ENCODE data around the gene KCTD19.

Gene KCTD19

GRCh38 chr16:67277999-67278772 is 48.4 kb downstream of the KCTD19 start:
- H3K27ac ChIP-seq (ENCODE audit: low read depth in 2 of 2, low read length in 2 of 2) = peak overlapping the region; percentile 35 to 56
- H3K9me3 ChIP-seq (ENCODE audit: control insufficient read depth in 2 of 2, low read length in 2 of 2) = no peaks in the 10 kb centered on the region
- peaks cover 13 to 18% of the 10 kb centered on the region in 2 donors for H3K4me1 ChIP-seq (ENCODE audit: control insufficient read depth in 2 of 2, insufficient read depth in 2 of 2, low read length in 2 of 2)
- peaks cover 0 to 9% of the 10 kb centered on the region in 2 donors for H3K36me3 ChIP-seq (ENCODE audit: control insufficient read depth in 2 of 2, insufficient read depth in 2 of 2, low read length in 2 of 2)
- no peaks in the 10 kb centered on the region for H3K27me3 ChIP-seq (ENCODE audit: control insufficient read depth in 2 of 2, insufficient read depth in 2 of 2, low read length in 2 of 2)
- H3K9ac ChIP-seq (ENCODE audit: low read depth in 1 of 2, low read length in 2 of 2) = peak overlapping the region; percentile 51 to 65
- peak overlapping the region; percentile 56 to 81 for H3K4me3 ChIP-seq (ENCODE audit: low read length in 2 of 2)

- Histone ChIP-seq H3K9me3 (ENCODE audit: control insufficient read depth in 2 of 2, low read length in 2 of 2) (no peaks in the 10 kb centered on the region), H3K9ac (ENCODE audit: low read depth in 1 of 2, low read length in 2 of 2) (no peak overlapping the region), H3K36me3 (ENCODE audit: control insufficient read depth in 2 of 2, insufficient read depth in 2 of 2, low read length in 2 of 2) (peaks cover 0 to 9% of the 10 kb centered on the region in 2 donors), H3K4me3 (ENCODE audit: low read length in 2 of 2) (peak overlapping the region in 1 of 2 donors; percentile 81), H3K27me3 (ENCODE audit: control insufficient read depth in 2 of 2, insufficient read depth in 2 of 2, low read length in 2 of 2) (no peaks in the 10 kb centered on the region), H3K27ac (ENCODE audit: low read depth in 2 of 2, low read length in 2 of 2) (peak overlapping the region; percentile 32 to 56), H3K4me1 (ENCODE audit: control insufficient read depth in 2 of 2, insufficient read depth in 2 of 2, low read length in 2 of 2) (peaks cover 13 to 18% of the 10 kb centered on the region in 2 donors)
These were observed 49.1 kb downstream of the KCTD19 start for GRCh38 chr16:67277294-67277998.

- H3K9ac ChIP-seq (ENCODE audit: low read depth in 1 of 2, low read length in 2 of 2) = no peak overlapping the region
- no peak overlapping the region for H3K27ac ChIP-seq (ENCODE audit: low read depth in 2 of 2, low read length in 2 of 2)
- H3K27me3 ChIP-seq (ENCODE audit: control insufficient read depth in 2 of 2, insufficient read depth in 2 of 2, low read length in 2 of 2) = no peaks in the 10 kb centered on the region
- H3K36me3 ChIP-seq (ENCODE audit: control insufficient read depth in 2 of 2, insufficient read depth in 2 of 2, low read length in 2 of 2) = peaks cover 0 to 9% of the 10 kb centered on the region in 2 donors
- peaks cover 13 to 18% of the 10 kb centered on the region in 2 donors for H3K4me1 ChIP-seq (ENCODE audit: control insufficient read depth in 2 of 2, insufficient read depth in 2 of 2, low read length in 2 of 2)
- no peak overlapping the region for H3K4me3 ChIP-seq (ENCODE audit: low read length in 2 of 2)
- no peaks in the 10 kb centered on the region for H3K9me3 ChIP-seq (ENCODE audit: control insufficient read depth in 2 of 2, low read length in 2 of 2)
These were observed 51.2 kb downstream of the KCTD19 start for GRCh38 chr16:67275321-67275720.

GRCh38 chr16:67271446-67271845 is 55.1 kb downstream of the KCTD19 start:
- Histone ChIP-seq H3K27ac (ENCODE audit: low read depth in 2 of 2, low read length in 2 of 2) (no peak overlapping the region), H3K4me3 (ENCODE audit: low read length in 2 of 2) (no peak overlapping the region), H3K9me3 (ENCODE audit: control insufficient read depth in 2 of 2, low read length in 2 of 2) (no peaks in the 10 kb centered on the region), H3K4me1 (ENCODE audit: control insufficient read depth in 2 of 2, insufficient read depth in 2 of 2, low read length in 2 of 2) (no peaks in the 10 kb centered on the region), H3K36me3 (ENCODE audit: control insufficient read depth in 2 of 2, insufficient read depth in 2 of 2, low read length in 2 of 2) (peaks cover 0 to 4% of the 10 kb centered on the region in 2 donors), H3K27me3 (ENCODE audit: control insufficient read depth in 2 of 2, insufficient read depth in 2 of 2, low read length in 2 of 2) (no peaks in the 10 kb centered on the region), H3K9ac (ENCODE audit: low read depth in 1 of 2, low read length in 2 of 2) (no peak overlapping the region)

GRCh38 chr16:67270931-67271338 is 55.6 kb downstream of the KCTD19 start:
- Histone ChIP-seq H3K4me1 (ENCODE audit: control insufficient read depth in 2 of 2, insufficient read depth in 2 of 2, low read length in 2 of 2) (no peaks in the 10 kb centered on the region), H3K27me3 (ENCODE audit: control insufficient read depth in 2 of 2, insufficient read depth in 2 of 2, low read length in 2 of 2) (no peaks in the 10 kb centered on the region), H3K27ac (ENCODE audit: low read depth in 2 of 2, low read length in 2 of 2) (no peak overlapping the region), H3K4me3 (ENCODE audit: low read length in 2 of 2) (no peak overlapping the region), H3K36me3 (ENCODE audit: control insufficient read depth in 2 of 2, insufficient read depth in 2 of 2, low read length in 2 of 2) (peaks cover 0 to under 1% of the 10 kb centered on the region in 2 donors), H3K9me3 (ENCODE audit: control insufficient read depth in 2 of 2, low read length in 2 of 2) (no peaks in the 10 kb centered on the region), H3K9ac (ENCODE audit: low read depth in 1 of 2, low read length in 2 of 2) (no peak overlapping the region)

- Histone ChIP-seq H3K27me3 (ENCODE audit: control insufficient read depth in 2 of 2, insufficient read depth in 2 of 2, low read length in 2 of 2) (no peaks in the 10 kb centered on the region), H3K9ac (ENCODE audit: low read depth in 1 of 2, low read length in 2 of 2) (no peak overlapping the region), H3K4me1 (ENCODE audit: control insufficient read depth in 2 of 2, insufficient read depth in 2 of 2, low read length in 2 of 2) (no peaks in the 10 kb centered on the region), H3K9me3 (ENCODE audit: control insufficient read depth in 2 of 2, low read length in 2 of 2) (no peaks in the 10 kb centered on the region), H3K27ac (ENCODE audit: low read depth in 2 of 2, low read length in 2 of 2) (no peak overlapping the region), H3K36me3 (ENCODE audit: control insufficient read depth in 2 of 2, insufficient read depth in 2 of 2, low read length in 2 of 2) (no peaks in the 10 kb centered on the region), H3K4me3 (ENCODE audit: low read length in 2 of 2) (no peak overlapping the region)
These were observed 56.8 kb downstream of the KCTD19 start for GRCh38 chr16:67269766-67270165.

- no peak overlapping the region for H3K9ac ChIP-seq (ENCODE audit: low read depth in 1 of 2, low read length in 2 of 2)
These were observed 58.4 kb downstream of the KCTD19 start for GRCh38 chr16:67268136-67268579.

GRCh38 chr16:67265834-67266233 is 60.7 kb downstream of the KCTD19 start:
- Histone ChIP-seq H3K27ac (ENCODE audit: low read depth in 2 of 2, low read length in 2 of 2) (no peak overlapping the region), H3K4me3 (ENCODE audit: low read length in 2 of 2) (no peak overlapping the region), H3K4me1 (ENCODE audit: control insufficient read depth in 2 of 2, insufficient read depth in 2 of 2, low read length in 2 of 2) (no peaks in the 10 kb centered on the region), H3K27me3 (ENCODE audit: control insufficient read depth in 2 of 2, insufficient read depth in 2 of 2, low read length in 2 of 2) (no peaks in the 10 kb centered on the region), H3K9me3 (ENCODE audit: control insufficient read depth in 2 of 2, low read length in 2 of 2) (no peaks in the 10 kb centered on the region), H3K36me3 (ENCODE audit: control insufficient read depth in 2 of 2, insufficient read depth in 2 of 2, low read length in 2 of 2) (no peaks in the 10 kb centered on the region), H3K9ac (ENCODE audit: low read depth in 1 of 2, low read length in 2 of 2) (no peak overlapping the region)

More at GRCh38 chr16:67268136-67268579, 58.4 kb downstream of the KCTD19 start:
- H3K27ac ChIP-seq (ENCODE audit: low read depth in 2 of 2, low read length in 2 of 2) = no peak overlapping the region
- no peaks in the 10 kb centered on the region for H3K9me3 ChIP-seq (ENCODE audit: control insufficient read depth in 2 of 2, low read length in 2 of 2)
- H3K36me3 ChIP-seq (ENCODE audit: control insufficient read depth in 2 of 2, insufficient read depth in 2 of 2, low read length in 2 of 2) = no peaks in the 10 kb centered on the region
- H3K4me1 ChIP-seq (ENCODE audit: control insufficient read depth in 2 of 2, insufficient read depth in 2 of 2, low read length in 2 of 2) = no peaks in the 10 kb centered on the region
- H3K4me3 ChIP-seq (ENCODE audit: low read length in 2 of 2) = no peak overlapping the region
- H3K27me3 ChIP-seq (ENCODE audit: control insufficient read depth in 2 of 2, insufficient read depth in 2 of 2, low read length in 2 of 2) = no peaks in the 10 kb centered on the region

GRCh38 chr16:67264866-67265265 is 61.7 kb downstream of the KCTD19 start:
- Histone ChIP-seq H3K4me3 (ENCODE audit: low read length in 2 of 2) (no peak overlapping the region), H3K27ac (ENCODE audit: low read depth in 2 of 2, low read length in 2 of 2) (no peak overlapping the region), H3K36me3 (ENCODE audit: control insufficient read depth in 2 of 2, insufficient read depth in 2 of 2, low read length in 2 of 2) (no peaks in the 10 kb centered on the region), H3K27me3 (ENCODE audit: control insufficient read depth in 2 of 2, insufficient read depth in 2 of 2, low read length in 2 of 2) (no peaks in the 10 kb centered on the region), H3K4me1 (ENCODE audit: control insufficient read depth in 2 of 2, insufficient read depth in 2 of 2, low read length in 2 of 2) (no peaks in the 10 kb centered on the region), H3K9me3 (ENCODE audit: control insufficient read depth in 2 of 2, low read length in 2 of 2) (no peaks in the 10 kb centered on the region), H3K9ac (ENCODE audit: low read depth in 1 of 2, low read length in 2 of 2) (no peak overlapping the region)

- Histone ChIP-seq H3K36me3 (ENCODE audit: control insufficient read depth in 2 of 2, insufficient read depth in 2 of 2, low read length in 2 of 2) (no peaks in the 10 kb centered on the region), H3K27me3 (ENCODE audit: control insufficient read depth in 2 of 2, insufficient read depth in 2 of 2, low read length in 2 of 2) (no peaks in the 10 kb centered on the region), H3K9me3 (ENCODE audit: control insufficient read depth in 2 of 2, low read length in 2 of 2) (no peaks in the 10 kb centered on the region), H3K27ac (ENCODE audit: low read depth in 2 of 2, low read length in 2 of 2) (no peak overlapping the region), H3K9ac (ENCODE audit: low read depth in 1 of 2, low read length in 2 of 2) (no peak overlapping the region), H3K4me3 (ENCODE audit: low read length in 2 of 2) (no peak overlapping the region), H3K4me1 (ENCODE audit: control insufficient read depth in 2 of 2, insufficient read depth in 2 of 2, low read length in 2 of 2) (no peaks in the 10 kb centered on the region)
These were observed 62.3 kb downstream of the KCTD19 start for GRCh38 chr16:67264277-67264676.

All from mucosa of rectum (tissue), 2 donors.